Sciatic nerve (tissue), 2 donors: ENCODE data around the gene CTNNA1. TPM values are rescaled to one million over a fixed set of nuclear protein-coding genes. Genes with fewer than 3 reads are reported as not detected.
"Not testable (repeated sequence)": the region's sequence is repeated elsewhere in the genome, so short reads cannot be mapped to it uniquely, and the experiment has no call there.

Experiments used
- ATAC-seq: fragments of 200-7000 bp; cut with Tn5 transposase; one replicate; pipeline ENCODE4 v1.9.1; 2020; ENCODE audit warnings: mild to moderate bottlenecking, moderate library complexity
- DNase-seq: peaks from one replicate; pipeline ENCODE4 v3.0.0-alpha.2; 2020; ENCODE audit warnings: low spot score
- intact Hi-C: fragments of 100-400 bp; cut with DNase I; formaldehyde crosslinking; loops from one replicate; pipeline ENCODE4 v1.14.2; 2022
- total RNA-seq: library from RNA; stranded (reverse); fragmentation: NEBNext Ultra II Directional; extraction: Animal tissue kit (Norgen Biotek cat#: 25700); gene quantifications from one replicate; pipeline ENCODE4 v1.2.1, GENCODE V29; 2021
- donor health status: DM: no; HTN: no; CAD: no.
- donor health status: DM: no; HTN: no; CAD: no.

CTNNA1 gene
- total RNA-seq, 1 donor from 2014 or later: 485 TPM

GRCh38 chr5:138790684-138791083, 37.5 kb downstream of the CTNNA1 start:
- ATAC-seq (no peak), DNase-seq (no peak)
- intact Hi-C loops: no loop called here

- ATAC-seq: no peak
- DNase-seq: no peak
- intact Hi-C loops: no loop called here
Observed at GRCh38 chr5:138792195-138792790, 39.1 kb downstream of the CTNNA1 start.

- no peak for DNase-seq
- intact Hi-C loops: no loop called here
- ATAC-seq: no peak
Observed at GRCh38 chr5:138793575-138793974, 40.4 kb downstream of the CTNNA1 start.

- ATAC-seq (no peak), DNase-seq (no peak)
- intact Hi-C loops: no loop called here
Observed at GRCh38 chr5:138803285-138803684, 50.1 kb downstream of the CTNNA1 start.

GRCh38 chr5:138803935-138804334, 50.7 kb downstream of the CTNNA1 start:
- no peak for ATAC-seq
- DNase-seq: no peak
- intact Hi-C loops: no loop called here

GRCh38 chr5:138805096-138805495, 51.9 kb downstream of the CTNNA1 start:
- intact Hi-C loops: no loop called here
- no peak for ATAC-seq
- DNase-seq: no peak

- intact Hi-C loops: no loop called here
- DNase-seq (no peak), ATAC-seq (no peak)
Observed at GRCh38 chr5:138807182-138807581, 54.0 kb downstream of the CTNNA1 start.

GRCh38 chr5:138809391-138809790, 56.2 kb downstream of the CTNNA1 start:
- DNase-seq: no peak
- no peak for ATAC-seq
- intact Hi-C loops: no loop called here

GRCh38 chr5:138810861-138811260, 57.6 kb downstream of the CTNNA1 start:
- ATAC-seq, intact Hi-C loops, DNase-seq: not testable (repeated sequence)

- no peak for DNase-seq
- intact Hi-C loops: no loop called here
- ATAC-seq: no peak
Observed at GRCh38 chr5:138815529-138815928, 62.3 kb downstream of the CTNNA1 start.

- DNase-seq: no peak
- ATAC-seq: no peak
- intact Hi-C loops: no loop called here
Observed at GRCh38 chr5:138817241-138817640, 64.0 kb downstream of the CTNNA1 start.

GRCh38 chr5:138819081-138819480, 65.9 kb downstream of the CTNNA1 start:
- DNase-seq (no peak), ATAC-seq (peak; percentile 13)
- intact Hi-C loops: no loop called here

- no peak for ATAC-seq
- DNase-seq: no peak
- intact Hi-C loops: no loop called here
Observed at GRCh38 chr5:138820695-138821094, 67.5 kb downstream of the CTNNA1 start.

GRCh38 chr5:138824516-138824915, 71.3 kb downstream of the CTNNA1 start:
- DNase-seq: no peak
- ATAC-seq: peak; percentile 42
- intact Hi-C loops: no loop called here

GRCh38 chr5:138824924-138825863, 72.0 kb downstream of the CTNNA1 start:
- no peak for DNase-seq
- intact Hi-C loops: no loop called here
- peak; percentile 62 for ATAC-seq

GRCh38 chr5:138828556-138828955, 75.3 kb downstream of the CTNNA1 start:
- intact Hi-C loops: no loop called here
- ATAC-seq: no peak
- DNase-seq: no peak

- DNase-seq: no peak
- intact Hi-C loops: no loop called here
- ATAC-seq: no peak
Observed at GRCh38 chr5:138829341-138829740, 76.1 kb downstream of the CTNNA1 start.

GRCh38 chr5:138831703-138832102, 78.5 kb downstream of the CTNNA1 start:
- intact Hi-C loops: no loop called here
- ATAC-seq (no peak), DNase-seq (no peak)

GRCh38 chr5:138832218-138832617, 79.0 kb downstream of the CTNNA1 start:
- DNase-seq: no peak
- no peak for ATAC-seq
- intact Hi-C loops: no loop called here

GRCh38 chr5:138833080-138833479, 79.9 kb downstream of the CTNNA1 start:
- ATAC-seq: no peak
- intact Hi-C loops: no loop called here
- DNase-seq: no peak
